ENCODE data around the gene KDM4E. TPM values are rescaled to one million over a fixed set of nuclear protein-coding genes. Genes with fewer than 3 reads are reported as not detected.

The KDM4E gene
- total and polyA plus RNA-seq, 9 of the 15 experiments (the other 6 are each of a cell fraction or from before 2014, with no cell fraction given), result 0.04 TPM; not detected in 8

DNA sequence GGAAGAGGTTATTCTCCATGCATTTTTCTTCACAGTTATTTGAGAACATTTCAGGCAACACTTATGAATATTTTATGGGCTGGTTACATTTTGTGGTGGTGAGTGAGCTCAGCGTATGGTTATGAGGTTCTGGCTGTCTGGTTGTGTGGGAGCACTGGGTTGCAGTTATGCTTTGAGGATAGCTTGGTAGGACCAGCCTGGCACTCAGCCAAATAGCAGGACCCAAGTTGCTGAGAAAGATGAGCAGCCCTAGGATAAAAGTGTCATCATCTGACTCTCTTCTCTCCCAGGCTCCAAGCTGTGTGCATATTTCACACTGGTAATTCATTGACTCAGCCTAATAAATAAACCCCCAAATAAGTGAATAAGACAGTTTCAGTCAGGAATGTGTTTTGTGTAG, 33.6 kb downstream of the KDM4E start:
- no peaks in the 10 kb centered on the region for H3K4me1 ChIP-seq (replicated peaks in 1 of 2; ENCODE audit: control insufficient read depth in 2 of 2, insufficient read depth in 2 of 2, low read length in 2 of 2)
- no peaks in the 10 kb centered on the region for H3K9me1 ChIP-seq (ENCODE audit: control insufficient read depth, insufficient read depth, low read length)
- no peak for ATAC-seq
- BruUV-seq (replicated peaks), result no TSS peak
- WGBS (ENCODE audit: insufficient coverage, low coverage, missing lambda C conversion rate), result 9% methylated on average over 1 of the region's 1 CpG
- in situ Hi-C loops (cut with MboI), result no loop called here
- H3K9me3 ChIP-seq (replicated peaks; ENCODE audit: control insufficient read depth, insufficient read depth, low read depth, low read length), result no peaks in the 10 kb centered on the region
- ChIA-PET CTCF (ENCODE audit: low intra/inter-chr PET ratio) (no interaction called here), POLR2A (interaction anchor here (1.4 to 1.6 kb wide), 2 partner anchors 9 to 10 kb away, joined by 4 to 7 read pairs; partner anchors contain the start of gene SRSF8)
- H3K36me3 ChIP-seq (ENCODE audit: control insufficient read depth, insufficient read depth, low read length), result no peaks in the 10 kb centered on the region
- H3K79me2 ChIP-seq (ENCODE audit: control insufficient read depth, insufficient read depth, low read length), result no peaks in the 10 kb centered on the region
- no peak overlapping the region for H3K27ac ChIP-seq (ENCODE audit: extremely low read depth, low read depth, low read length)
- peaks cover 0 to 17% of the 10 kb centered on the region in 2 experiments; a peak in 2 of 5 replicates for H3K27me3 ChIP-seq (ENCODE audit: control insufficient read depth in 2 of 2, insufficient read depth in 2 of 2, low read length in 2 of 2)
- DNase-seq (ENCODE audit: extremely low read depth in 1 of 4, low spot score in 3 of 4), result no peak
- H3K4me2 ChIP-seq (ENCODE audit: insufficient read depth, low read length), result no peak overlapping the region
- TF ChIP-seq ZNF3 (CRISPR knock-in tag; IDR thresholded peaks at IDR 0.05), result no peak
- TF ChIP-seq, protein P1, sequence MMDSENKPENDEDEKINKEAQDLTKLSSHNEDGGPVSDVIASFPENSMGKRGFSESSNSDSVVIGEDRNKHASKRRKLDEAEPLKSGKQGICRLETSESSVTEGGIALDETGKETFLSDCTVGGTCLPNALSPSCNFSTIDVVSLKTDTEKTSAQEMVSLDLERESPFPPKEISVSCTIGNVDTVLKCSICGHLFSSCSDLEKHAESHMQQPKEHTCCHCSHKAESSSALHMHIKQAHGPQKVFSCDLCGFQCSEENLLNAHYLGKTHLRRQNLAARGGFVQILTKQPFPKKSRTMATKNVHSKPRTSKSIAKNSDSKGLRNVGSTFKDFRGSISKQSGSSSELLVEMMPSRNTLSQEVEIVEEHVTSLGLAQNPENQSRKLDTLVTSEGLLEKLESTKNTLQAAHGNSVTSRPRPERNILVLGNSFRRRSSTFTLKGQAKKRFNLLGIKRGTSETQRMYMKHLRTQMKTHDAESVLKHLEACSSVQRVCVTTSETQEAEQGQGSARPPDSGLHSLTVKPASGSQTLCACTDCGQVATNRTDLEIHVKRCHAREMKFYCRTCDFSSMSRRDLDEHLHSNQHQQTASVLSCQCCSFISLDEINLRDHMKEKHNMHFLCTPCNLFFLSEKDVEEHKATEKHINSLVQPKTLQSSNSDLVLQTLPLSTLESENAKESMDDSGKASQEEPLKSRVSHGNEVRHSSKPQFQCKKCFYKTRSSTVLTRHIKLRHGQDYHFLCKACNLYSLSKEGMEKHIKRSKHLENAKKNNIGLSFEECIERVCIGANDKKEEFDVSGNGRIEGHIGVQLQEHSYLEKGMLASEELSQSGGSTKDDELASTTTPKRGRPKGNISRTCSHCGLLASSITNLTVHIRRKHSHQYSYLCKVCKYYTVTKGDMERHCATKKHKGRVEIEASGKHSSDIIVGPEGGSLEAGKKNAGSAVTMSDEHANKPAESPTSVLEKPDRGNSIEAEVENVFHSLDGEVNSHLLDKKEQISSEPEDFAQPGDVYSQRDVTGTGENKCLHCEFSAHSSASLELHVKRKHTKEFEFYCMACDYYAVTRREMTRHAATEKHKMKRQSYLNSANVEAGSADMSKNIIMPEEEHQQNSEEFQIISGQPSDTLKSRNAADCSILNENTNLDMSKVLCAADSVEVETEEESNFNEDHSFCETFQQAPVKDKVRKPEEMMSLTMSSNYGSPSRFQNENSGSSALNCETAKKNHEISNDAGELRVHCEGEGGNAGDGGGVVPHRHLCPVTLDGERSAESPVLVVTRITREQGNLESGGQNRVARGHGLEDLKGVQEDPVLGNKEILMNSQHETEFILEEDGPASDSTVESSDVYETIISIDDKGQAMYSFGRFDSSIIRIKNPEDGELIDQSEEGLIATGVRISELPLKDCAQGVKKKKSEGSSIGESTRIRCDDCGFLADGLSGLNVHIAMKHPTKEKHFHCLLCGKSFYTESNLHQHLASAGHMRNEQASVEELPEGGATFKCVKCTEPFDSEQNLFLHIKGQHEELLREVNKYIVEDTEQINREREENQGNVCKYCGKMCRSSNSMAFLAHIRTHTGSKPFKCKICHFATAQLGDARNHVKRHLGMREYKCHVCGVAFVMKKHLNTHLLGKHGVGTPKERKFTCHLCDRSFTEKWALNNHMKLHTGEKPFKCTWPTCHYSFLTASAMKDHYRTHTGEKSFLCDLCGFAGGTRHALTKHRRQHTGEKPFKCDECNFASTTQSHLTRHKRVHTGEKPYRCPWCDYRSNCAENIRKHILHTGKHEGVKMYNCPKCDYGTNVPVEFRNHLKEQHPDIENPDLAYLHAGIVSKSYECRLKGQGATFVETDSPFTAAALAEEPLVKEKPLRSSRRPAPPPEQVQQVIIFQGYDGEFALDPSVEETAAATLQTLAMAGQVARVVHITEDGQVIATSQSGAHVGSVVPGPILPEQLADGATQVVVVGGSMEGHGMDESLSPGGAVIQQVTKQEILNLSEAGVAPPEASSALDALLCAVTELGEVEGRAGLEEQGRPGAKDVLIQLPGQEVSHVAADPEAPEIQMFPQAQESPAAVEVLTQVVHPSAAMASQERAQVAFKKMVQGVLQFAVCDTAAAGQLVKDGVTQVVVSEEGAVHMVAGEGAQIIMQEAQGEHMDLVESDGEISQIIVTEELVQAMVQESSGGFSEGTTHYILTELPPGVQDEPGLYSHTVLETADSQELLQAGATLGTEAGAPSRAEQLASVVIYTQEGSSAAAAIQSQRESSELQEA (IDR thresholded peaks at IDR 0.05; ENCODE audit: low read depth), result no peak
- no peak for TF ChIP-seq ZNF24 (IDR thresholded peaks at IDR 0.05)
- TF ChIP-seq PHB (CRISPR knock-in tag; IDR thresholded peaks at IDR 0.05), result no peak
- TF ChIP-seq NFIC (IDR thresholded peaks at IDR 0.05), result peak; percentile 83
- TF ChIP-seq, protein P2, sequence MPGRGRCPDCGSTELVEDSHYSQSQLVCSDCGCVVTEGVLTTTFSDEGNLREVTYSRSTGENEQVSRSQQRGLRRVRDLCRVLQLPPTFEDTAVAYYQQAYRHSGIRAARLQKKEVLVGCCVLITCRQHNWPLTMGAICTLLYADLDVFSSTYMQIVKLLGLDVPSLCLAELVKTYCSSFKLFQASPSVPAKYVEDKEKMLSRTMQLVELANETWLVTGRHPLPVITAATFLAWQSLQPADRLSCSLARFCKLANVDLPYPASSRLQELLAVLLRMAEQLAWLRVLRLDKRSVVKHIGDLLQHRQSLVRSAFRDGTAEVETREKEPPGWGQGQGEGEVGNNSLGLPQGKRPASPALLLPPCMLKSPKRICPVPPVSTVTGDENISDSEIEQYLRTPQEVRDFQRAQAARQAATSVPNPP (IDR thresholded peaks at IDR 0.05; ENCODE audit: borderline replicate concordance, insufficient read depth, insufficient read length), result no peak
- TF ChIP-seq NFIX (CRISPR knock-in tag; IDR thresholded peaks at IDR 0.05; ENCODE audit: low read depth), result peak; percentile 61
- TF ChIP-seq ZNF12 (CRISPR knock-in tag; IDR thresholded peaks at IDR 0.05), result no peak
- no peak for TF ChIP-seq CEBPG (CRISPR knock-in tag; IDR thresholded peaks at IDR 0.05)
- no peak for TF ChIP-seq CEBPG (tag; conservative IDR thresholded peaks at IDR 0.05 in 1 of 2, IDR thresholded peaks at IDR 0.05 in 1 of 2)
- TF ChIP-seq, protein P3, sequence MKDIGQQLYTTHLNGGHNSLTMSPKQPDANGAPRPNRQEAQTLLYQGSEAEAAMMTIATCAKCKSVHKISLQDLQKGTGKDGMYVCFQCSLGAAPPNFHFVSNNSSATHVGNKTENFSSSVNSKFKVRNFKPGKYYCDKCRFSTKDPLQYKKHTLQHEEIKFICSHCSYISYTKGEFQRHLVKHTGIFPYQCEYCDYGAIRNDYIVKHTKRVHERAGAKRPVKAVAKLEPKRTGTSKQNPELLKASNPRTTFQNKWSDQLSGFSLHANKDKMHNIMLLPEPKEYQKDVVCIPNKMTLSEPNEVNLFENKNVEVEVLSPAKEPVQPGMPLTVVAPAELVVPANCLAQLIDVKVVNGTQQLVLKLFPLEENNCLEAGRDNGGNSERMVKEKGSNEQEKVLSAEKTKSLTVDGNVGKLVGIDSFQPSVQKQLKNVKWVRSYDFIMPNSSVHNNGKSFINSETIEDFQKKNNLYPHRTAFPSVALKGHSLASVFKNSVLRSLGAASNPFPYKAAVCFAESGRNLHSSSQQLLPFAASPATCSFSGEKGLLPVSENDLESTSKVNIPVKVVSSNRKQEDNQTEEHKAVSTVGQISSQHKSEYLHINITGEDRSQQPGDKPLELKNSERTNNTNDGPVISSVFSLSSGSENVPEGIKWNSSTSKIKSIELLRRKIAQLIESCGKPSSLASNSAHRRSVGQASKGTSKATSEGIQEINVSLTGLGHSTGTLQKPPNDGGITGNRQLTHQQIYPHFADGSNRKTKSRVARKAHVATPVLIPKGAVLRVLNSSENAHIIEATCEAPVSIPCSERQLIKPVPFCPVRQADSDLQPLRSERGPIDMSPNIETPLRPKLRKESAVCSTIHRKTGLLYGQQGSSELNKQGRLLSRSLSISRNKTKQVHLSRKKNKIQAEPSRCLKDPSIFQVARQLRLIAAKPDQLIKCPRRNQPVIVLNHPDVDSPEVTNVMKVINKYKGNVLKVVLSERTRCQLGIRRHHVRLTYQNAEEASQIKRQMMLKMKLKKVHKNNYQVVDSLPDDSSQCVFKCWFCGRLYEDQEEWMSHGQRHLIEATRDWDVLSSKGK (CRISPR knock-in tag; IDR thresholded peaks at IDR 0.05), result no peak
- intact Hi-C loops (cut with micrococcal nuclease), result no loop called here
- no peak for FAIRE-seq
- H2AFZ ChIP-seq (ENCODE audit: low read depth, low read length), result no peak overlapping the region
- H4K20me1 ChIP-seq (replicated peaks; ENCODE audit: control insufficient read depth, insufficient read depth, low read length), result no peaks in the 10 kb centered on the region
- no peak overlapping the region for H3K9ac ChIP-seq (ENCODE audit: insufficient read depth in 1 of 2, low read depth in 2 of 2, low read length in 2 of 2)
- no peak overlapping the region for H3K4me3 ChIP-seq

Measured in K562 (cell line).